Adipose tissue (tissue), 3 donors: ENCODE data around the gene IDI2. TPM values are rescaled to one million over a fixed set of nuclear protein-coding genes. Genes with fewer than 3 reads are reported as not detected.
A peak's percentile ranks its signal among the peaks of the same experiment; 100 is the strongest.
"Not testable (repeated sequence)": the region's sequence is repeated elsewhere in the genome, so short reads cannot be mapped to it uniquely, and the experiment has no call there.

Experiments
- H3K27ac ChIP-seq: one replicate; pipeline ENCODE4 v1.5.1; 2013; ENCODE audit warnings: low read depth, low read length
- WGBS, 3 donors: extraction: QIAGEN DNeasy Blood & Tissue Kit; methylation state at CpG; one replicate each; pipeline ENCODE4 v1.1.7; 2013; 5-methylcytosine and 5-hydroxymethylcytosine counted together
- polyA plus RNA-seq, 3 donors: library from polyadenylated mRNA; stranded (reverse); fragments of 200-250 nt; gene quantifications; one replicate each; pipeline ENCODE4 v1.2.3, GENCODE V29; 2013
- donor health status: healthy with polysubstance abuse.
- donor health status: Bipolar disorder and iron deficiency.
- donor health status: healthy.

Gene IDI2
- under 1 TPM in 1 of 3 donors, not detected in 2; 0.07 TPM for polyA plus RNA-seq

DNA sequence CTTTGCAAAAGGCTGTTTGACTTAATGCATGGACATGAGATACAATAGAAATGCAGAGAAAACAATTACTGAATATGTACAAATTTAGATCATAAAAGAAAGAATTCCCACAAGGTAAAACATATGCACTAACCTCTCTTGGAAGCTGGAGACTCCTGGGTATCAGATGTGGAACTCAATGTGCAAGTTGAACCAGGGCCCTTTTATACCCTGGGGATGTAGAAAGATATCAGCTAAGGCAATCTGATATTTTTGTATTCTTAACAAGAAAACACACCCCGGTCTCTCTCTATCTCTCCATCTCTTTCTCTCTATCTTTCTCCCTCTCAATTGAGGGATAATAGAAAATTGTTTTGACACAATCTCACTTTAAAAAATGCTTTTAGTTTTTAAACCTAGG, at the start of gene IDI2:
Gene IDI2, minus strand, starts transcription at position 177 of the 400 bp plus-strand sequence. CDS start 1,136 bp downstream, outside the sequence.
- no peak within 1 kb of the TSS for H3K27ac ChIP-seq
- WGBS, 3 donors, result 68 to 83% (median 83%) methylated on average over 1 of the region's 1 CpG

DNA sequence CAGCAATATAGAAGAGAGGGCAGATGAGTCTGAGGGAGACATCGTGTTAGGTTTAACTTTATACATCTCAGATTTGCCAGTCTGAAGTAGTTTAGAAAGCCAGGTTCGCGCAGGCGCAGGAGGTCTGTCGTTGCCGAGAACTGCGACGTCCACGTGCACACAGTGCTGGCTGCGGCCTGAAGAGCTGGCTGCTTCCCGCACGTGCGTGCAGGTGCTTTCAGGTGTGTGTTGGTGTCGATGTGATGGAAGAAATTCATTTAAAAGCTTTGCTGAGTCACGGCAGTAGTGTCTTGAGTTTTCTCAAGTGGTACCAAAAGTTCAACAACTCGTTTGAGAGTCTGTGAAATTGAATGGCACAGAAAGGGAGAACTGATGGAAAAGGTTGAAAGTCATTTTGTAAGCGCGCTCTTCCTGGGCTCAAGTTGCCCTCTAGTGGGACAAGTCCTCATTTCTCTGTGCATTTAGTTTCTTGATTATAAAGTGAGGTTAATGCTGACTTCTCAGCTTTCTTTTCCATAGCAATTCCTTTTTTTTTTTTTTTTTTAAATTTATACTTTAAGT, 49.2 kb upstream of the IDI2 start:
- no peak overlapping the region for H3K27ac ChIP-seq
- 88 to 91% (median 89%) methylated on average over 18 of the region's 18 CpGs for WGBS, 3 donors

DNA sequence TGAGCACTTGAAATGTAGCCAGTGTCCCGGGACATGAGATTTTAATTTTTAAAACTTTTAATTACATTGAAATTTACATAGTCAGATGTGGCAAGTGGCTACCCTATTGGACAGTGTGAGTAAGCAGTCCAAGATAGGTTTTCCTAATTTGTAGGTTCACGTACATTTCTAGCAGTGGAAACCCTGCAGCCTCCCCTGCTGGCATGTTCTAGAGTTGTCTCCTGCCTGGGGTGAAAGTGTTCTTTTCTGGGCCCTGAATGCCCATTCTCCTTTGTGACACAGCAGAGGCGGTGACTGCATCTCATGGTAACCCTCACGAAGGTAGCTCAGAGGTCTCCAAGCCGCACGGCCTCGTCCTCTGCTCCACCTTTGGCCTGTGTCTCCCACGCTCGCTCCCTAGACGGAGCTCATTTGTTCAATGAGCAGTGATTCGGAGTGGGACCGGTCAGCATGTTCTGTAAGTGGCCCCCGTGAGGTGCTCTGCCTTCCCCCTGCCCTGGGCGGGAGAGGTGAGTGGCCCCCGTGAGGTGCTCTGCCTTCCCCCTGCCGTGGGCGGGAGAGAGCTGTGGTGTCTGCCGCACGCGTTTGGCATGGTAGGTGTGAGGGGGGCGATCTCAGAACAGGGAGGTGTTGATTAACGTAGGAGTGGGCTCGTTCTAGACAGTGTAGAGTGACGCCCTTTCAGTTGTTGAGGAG, 48.5 kb upstream of the IDI2 start:
- H3K27ac ChIP-seq, result no peak overlapping the region
- 89 to 93% (median 89%) methylated on average over 24 of the region's 24 CpGs for WGBS, 3 donors

DNA sequence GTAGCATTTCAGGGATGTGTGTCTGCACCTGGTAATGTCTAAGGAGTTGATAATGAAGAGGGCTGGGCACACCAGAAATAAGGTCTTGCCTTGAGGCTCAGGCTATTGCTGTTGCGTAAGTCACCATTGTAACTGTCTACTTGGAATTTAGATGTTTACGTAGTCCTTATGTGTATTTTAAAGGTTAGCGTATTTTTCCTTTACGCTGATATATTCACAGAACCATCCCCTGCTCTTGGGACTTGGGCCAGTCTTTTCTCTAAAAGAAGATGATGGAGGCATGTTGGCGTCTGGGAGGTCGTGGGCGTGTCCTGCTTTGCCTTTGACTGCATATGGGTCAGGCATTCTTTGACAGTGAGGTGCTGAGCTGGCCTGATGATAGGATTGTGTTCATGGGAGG, 45.3 kb upstream of the IDI2 start:
- WGBS, 3 donors, result 72 to 85% (median 78%) methylated on average over 7 of the region's 7 CpGs
- H3K27ac ChIP-seq, result no peak overlapping the region

DNA sequence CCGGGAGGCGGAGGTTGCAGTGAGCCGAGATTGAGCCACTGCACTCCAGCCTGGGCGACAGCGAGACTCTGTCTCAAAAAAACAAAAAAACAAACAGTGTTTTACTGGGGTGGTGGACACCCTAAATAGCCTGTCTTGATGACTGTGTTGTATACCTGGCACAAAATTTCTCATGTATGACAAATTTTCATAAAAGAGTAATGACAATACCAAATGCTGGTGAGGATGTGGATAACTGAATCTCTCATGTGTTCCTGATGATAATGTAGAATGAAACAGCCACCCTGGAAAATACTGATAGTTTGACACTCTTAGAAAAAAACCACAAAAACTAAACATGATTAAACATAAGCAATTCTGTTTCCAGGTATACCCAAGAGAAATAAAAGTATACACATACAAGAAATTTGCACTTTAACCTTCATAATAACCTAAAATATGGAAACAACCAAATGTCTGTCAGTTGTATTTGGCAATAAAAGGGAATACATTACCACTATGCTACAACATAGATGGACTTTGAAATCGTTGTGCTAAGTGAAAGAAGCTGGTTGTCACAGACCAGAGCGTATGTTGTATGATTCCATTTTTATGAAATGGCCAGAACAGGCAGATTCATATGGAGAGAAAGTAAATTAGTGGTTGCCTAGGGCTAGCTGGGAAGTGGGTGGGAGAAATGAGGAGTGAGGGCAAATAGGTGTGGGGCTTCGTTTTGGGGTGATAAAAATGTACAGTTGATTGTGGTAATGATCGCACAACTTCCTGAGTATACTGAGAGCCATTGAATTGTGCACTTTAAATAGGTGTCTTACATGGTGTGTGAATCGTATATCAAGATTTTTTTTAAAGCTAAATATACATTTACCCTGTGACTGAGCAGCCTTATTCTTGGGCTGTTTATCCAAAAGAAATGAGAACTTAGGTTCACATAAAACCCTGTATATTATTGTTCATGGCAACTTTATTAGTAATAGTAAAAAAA, 43.0 kb upstream of the IDI2 start:
- WGBS, 3 donors, result 79 to 90% (median 79%) methylated on average over 10 of the region's 10 CpGs

DNA sequence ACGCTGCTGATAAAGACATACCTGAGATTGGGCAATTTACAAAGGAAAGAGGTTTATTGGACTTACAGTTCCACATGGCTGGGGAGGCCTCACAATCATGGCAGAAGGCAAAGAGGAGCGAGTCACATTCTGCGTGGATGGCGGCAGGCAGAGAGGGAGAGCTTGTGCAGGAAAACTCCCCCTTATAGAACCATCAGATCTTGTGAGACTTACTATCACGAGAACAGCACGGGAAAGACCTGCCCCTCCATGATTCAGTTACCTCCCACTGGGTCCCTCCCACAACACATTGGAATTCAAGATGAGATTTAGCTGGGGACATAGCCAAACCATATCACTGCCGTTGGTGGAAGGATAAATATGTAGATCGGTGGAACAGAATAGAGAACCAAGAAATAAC, 41.1 kb upstream of the IDI2 start:
- H3K27ac ChIP-seq, result not testable (repeated sequence)
- WGBS, 3 donors, result 89 to 92% (median 91%) methylated on average over 8 of the region's 8 CpGs

More for the DNA sequence above, 43.0 kb upstream of the IDI2 start:
- no peak overlapping the region for H3K27ac ChIP-seq

DNA sequence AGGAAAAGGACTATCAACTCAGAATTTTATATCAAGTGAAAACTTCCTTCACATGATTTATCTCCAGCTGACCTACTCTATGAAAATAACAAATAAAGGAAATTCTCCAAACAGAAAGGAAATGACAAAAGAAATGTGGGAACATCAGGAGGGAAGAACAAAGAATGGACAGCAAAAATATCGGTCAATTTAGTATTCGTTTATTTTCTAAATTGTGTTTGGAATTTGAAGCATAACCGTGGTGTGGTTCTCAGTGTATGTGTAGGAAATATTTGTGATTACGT, 39.2 kb upstream of the IDI2 start:
- WGBS, 3 donors, result 71 to 90% (median 75%) methylated on average over 4 of the region's 4 CpGs
- H3K27ac ChIP-seq, result no peak overlapping the region

DNA sequence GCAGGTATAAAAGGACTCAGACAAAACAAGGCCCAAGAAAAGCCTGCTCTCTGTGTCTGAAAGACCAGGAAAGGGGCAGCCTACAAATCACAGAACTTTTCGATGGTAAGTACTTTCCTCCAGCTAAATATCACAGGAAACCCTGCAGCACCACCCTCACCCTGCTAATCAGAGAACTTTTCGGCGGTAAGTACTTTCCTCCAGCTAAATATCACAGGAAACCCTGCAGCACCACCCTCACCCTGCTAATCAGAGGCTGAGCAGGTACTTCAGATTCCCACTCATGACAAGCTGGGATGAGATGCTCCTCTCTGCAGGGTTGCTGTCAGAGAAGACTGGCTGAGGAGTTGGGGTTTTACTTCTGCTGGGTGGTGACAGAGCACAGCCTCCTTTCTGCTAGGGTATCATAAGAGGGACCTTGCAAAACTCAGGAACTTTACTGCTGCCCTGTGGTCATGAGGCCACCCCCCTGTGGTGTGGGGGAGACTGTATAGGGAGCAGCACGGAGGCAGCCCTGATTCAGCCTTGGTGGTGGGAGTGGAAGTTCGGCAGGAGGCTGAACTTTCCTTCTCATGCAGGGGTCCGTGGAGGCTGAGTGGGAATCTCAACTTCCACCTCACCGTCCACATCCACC, 37.7 kb upstream of the IDI2 start:
- 48 to 87% (median 49%) methylated on average over 7 of the region's 7 CpGs for WGBS, 3 donors
- H3K27ac ChIP-seq, result no peak overlapping the region

DNA sequence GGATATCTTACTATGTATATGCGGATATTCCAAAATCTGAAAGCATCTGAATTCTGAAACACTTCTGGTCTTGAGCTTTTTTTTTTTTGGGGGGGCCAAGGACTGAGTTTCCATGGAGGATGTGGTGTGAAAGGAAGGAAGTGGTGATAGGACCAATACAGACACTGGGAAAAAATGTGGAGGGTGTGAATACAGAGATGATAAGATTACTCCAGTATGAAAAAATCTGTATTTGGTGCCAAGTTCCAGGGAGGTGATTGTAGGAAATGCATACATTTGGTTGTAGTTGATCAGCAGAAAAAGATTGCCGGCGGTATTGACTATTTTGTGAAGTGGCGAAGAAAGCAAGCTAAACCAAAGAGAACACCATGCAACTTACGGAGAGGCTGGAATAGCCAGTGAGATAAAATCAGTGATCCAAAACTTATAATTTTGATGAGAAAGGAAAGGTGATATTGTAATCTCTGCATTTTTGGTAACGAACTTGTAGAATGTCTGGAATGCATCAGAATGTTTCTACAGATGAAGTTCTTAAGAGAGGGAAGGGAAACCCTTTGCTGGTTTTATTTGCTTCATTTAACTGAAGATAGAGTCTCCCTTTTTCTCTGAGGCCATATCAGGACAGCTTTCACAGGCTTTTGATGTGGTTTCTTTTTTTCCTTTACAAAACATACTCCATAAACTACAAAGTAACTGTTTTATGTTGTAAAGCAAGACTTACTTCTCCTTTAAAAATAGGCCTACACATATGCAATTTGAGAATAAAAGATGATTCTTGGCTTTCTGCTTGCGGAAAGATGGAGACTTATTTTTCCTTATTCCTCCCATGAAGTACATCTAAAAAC, 36.5 kb upstream of the IDI2 start:
- no peak overlapping the region for H3K27ac ChIP-seq
- WGBS, 3 donors, result 71 to 83% (median 82%) methylated on average over 7 of the region's 7 CpGs

DNA sequence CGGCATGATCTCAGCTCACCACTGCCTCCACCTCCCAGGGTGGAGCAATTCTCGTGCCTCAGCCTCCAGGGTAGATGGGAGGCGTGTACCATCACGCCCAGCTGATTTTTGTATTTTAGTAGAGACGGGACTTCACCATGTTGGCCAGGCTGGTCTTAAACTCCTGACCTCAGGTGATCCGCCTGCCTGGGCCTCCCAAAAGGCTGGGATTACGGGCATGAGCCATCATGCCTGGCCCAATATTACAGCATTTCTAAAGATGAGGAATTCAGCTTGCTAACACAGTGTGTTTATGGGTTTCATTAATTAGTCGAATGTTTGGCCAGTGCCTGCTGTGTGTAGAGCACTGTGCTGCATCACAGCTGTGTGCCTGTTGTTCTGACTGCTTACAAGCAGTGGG, 34.2 kb upstream of the IDI2 start:
- 94 to 96% (median 94%) methylated on average over 8 of the region's 8 CpGs for WGBS, 3 donors
- H3K27ac ChIP-seq, result no peak overlapping the region

DNA sequence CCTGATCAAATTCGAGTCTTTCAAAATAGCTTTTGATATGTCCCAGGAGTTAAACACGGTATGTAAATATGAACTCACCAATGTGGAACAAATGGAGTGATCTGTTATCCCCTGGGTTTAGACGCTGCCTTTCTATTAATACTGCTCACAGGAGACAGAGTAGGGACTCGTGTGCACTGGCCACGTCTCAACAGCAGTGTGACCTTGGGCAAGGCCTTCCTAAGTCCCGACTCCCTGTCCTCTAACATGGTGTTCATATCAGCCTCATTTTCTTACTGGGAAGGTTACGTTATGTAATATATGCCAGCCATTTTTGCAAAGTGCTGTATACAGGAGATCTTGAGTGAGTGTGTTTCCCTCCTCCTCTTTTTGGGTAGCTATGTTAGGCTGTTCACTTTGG, 32.4 kb upstream of the IDI2 start:
- WGBS, 3 donors, result 33 to 59% (median 57%) methylated on average over 7 of the region's 7 CpGs
- no peak overlapping the region for H3K27ac ChIP-seq

DNA sequence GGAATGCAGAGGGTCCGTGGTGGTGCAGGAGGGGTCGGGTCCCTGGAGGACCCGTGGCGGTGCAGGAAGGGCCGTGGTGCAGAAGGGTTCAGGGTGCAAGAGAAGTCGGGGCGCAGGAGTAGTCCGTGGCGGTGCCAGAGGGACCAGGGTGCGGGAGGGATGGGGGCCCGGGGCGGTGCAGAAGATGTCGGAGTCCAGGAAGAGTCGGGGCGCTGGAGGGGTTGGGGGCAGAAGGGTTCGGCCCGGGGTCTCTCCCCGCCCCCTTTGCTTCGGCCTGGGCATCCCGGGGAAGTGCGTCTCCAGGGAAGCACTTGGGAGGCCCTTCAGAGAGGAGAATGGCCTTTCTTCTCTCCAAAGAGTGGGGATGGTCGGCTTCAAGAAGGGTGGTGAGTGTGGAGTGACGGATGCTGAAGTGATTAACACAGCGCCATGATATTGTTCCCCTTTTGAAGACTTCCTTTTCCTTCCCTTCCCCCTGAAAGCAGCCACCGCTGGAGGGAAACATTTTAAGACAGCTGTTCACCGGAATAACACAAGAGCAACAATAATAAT, 31.5 kb upstream of the IDI2 start:
- WGBS, 3 donors, result 0 to 1% (median 1%) methylated on average over 21 to 26 of the region's 26 CpGs

DNA sequence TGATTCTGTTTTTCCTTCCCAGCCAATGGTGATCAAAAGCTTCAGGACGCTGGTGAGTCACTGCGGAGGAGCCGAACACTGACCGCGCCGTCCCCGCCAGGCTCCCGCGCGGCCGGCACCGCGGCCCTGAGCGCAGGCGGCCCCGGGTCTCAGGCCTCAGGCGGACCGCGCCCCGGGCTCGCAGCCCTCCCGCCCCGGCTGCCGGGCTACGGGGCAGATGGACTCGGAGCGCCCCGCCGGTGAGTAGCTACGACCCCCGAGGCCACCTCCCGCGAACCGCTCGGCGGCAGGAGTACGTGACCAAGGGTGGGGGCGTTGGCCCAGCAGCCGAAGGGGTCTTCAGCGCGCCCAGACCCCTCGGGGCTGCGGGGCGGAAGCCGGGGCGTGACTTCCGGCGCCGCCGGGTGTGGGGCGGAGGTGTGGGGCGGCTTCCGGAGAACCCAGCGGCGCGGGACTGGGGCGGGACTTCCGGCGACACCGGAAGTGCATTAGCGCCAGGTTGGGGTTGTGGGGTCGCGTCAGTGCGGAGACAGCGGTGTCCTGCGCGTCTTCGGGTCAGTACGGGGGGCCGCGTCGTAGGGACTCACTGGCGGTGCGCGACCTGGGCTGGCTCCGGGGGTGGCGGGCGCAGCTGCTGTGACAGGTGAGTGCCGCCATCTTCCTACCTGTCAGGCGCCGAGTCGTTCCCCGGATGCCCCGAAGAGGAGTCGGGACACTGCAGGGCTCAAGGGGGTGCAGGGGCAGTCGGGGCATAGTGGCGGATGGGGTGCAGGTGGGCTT, 30.9 kb upstream of the IDI2 start, which contains the start of gene WDR37:
Gene WDR37, plus strand, starts transcription at position 60 of the 780 bp plus-strand sequence. CDS start 15,771 bp downstream, outside the sequence.
- 0 to 1% (median 0%) methylated on average over 80 to 87 of the region's 87 CpGs for WGBS, 3 donors
- peak within 1 kb of the TSS; percentile 84 for H3K27ac ChIP-seq

More for the DNA sequence above, 31.5 kb upstream of the IDI2 start:
- peak overlapping the region; percentile 52 for H3K27ac ChIP-seq

DNA sequence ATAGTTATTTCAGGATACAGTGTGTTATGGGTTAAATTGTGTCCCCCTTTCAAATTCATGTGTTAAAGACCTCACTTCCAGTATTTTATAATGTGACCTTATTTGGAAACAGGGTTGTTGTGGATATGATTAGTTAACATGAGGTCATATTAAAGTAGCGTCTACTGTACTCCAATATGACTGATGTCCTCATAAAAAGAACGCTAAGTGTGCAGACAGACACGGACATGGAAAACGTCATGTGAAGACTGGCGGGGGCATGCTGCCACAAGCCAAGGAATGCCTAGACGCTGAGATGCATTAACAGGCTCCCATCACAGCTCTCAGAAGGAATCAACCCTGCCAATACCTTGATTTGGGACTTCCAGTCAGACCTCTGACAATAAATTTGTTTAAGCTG, 29.0 kb upstream of the IDI2 start:
- H3K27ac ChIP-seq, result no peak overlapping the region
- WGBS, 3 donors, result 54 to 65% (median 64%) methylated on average over 6 of the region's 6 CpGs

DNA sequence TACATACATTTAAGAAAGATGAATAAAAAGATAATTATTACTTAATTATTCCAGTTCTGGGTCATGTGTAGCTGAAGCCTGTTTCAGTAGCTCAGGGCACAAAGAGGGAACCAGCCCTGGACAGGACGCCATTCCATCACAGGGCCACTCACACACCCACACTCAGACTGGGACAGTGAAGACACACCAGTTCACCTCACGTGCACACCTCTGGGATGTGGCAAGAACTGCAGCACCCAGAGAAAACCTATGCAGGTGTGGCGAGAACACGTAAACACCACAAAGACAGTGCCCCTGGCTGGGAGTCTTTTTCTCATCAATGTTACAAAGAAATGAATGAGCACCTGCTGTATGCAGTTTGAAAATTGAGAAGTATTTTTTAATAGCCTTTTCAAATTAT, 24.9 kb upstream of the IDI2 start:
- 52 to 64% (median 60%) methylated on average over 4 of the region's 4 CpGs for WGBS, 3 donors
- no peak overlapping the region for H3K27ac ChIP-seq

DNA sequence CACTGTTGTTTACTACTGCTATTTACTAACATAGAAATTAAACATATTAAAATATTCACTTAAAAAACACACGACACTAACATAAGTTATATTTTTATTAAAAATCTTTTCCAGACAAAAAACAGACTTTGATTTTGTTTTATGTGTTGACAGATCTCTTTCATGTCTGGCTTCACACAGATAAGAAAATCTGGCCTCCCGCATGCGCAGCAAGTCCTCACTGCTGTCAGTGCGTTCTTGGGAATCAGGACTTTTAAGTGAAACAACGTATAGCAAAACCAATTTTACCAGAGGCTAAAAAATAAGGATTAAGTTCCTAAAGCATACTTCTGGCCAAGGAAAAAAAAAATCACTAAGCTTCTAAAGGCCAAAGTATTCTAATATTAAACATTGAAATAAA, 24.5 kb upstream of the IDI2 start:
- H3K27ac ChIP-seq, result no peak overlapping the region
- 12 to 55% (median 48%) methylated on average over 5 of the region's 5 CpGs for WGBS, 3 donors

DNA sequence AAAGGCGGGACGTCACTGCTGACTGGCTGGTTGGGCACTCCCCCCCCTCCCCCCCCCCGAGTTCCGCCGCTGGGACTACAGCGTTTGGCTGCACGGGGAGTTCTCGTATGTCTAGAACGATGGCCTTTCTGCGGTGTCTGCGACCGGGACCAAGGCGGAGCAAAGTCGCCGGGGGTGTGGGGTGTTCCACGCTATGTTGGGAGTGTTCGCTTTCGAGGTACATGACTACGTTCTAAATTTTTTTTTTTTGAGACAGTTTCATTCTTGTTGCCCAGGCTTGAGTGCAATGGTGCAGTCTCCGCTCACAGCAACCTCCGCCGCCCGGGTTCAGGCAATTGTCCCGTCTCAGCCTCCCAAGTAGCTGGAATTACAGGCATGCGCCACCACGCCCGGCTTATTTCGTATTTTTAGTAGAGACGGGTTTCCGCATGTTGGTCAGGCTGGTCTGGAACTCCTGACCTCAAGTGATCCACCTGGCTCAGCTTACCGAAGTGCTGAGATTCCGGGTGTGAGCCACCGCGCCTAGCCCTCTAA, 23.8 kb upstream of the IDI2 start:
- H3K27ac ChIP-seq, result peak overlapping the region; percentile 75
- WGBS, 3 donors, result 0 to 1% (median 1%) methylated on average over 34 of the region's 34 CpGs
